Testis (tissue), 3 donors: Measurements from ENCODE around the gene ASPM. TPM values are rescaled to one million over a fixed set of nuclear protein-coding genes. Genes with fewer than 3 reads are reported as not detected.

Source experiments
- DNase-seq: peaks from one replicate; pipeline ENCODE4 v3.0.0-alpha.2; 2019
- H3K27ac ChIP-seq, 2 donors: fragments of 200-600 bp; sonication (generic); one replicate each; pipeline ENCODE4 v1.5.1; 2019
- H3K27me3 ChIP-seq: fragments of 200-600 bp; sonication (generic); one replicate; pipeline ENCODE4 v1.5.1; 2019
- H3K36me3 ChIP-seq: fragments of 200-600 bp; sonication (generic); one replicate; pipeline ENCODE4 v1.5.1; 2017; ENCODE audit warnings: low read depth; ENCODE audit errors: missing control alignments
- H3K4me1 ChIP-seq: fragments of 200-600 bp; sonication (generic); one replicate; pipeline ENCODE4 v1.5.1; 2019
- H3K4me3 ChIP-seq, 2 donors: fragments of 200-600 bp; sonication (generic); one replicate each; pipeline ENCODE4 v1.5.1; 2017 to 2019
- H3K9me3 ChIP-seq: fragments of 200-600 bp; sonication (generic); one replicate; pipeline ENCODE4 v1.5.1; 2017
- CTCF ChIP-seq, 3 experiments: fragments of 450-650 bp in 2 of 3; fragments of 200-600 bp in 1 of 3; sonication (generic) in 1 of 3; IDR thresholded peaks; one replicate each; pipeline ENCODE4 v1.5.1; 2016 to 2019; ENCODE audit warnings: antibody characterized with exemption in 3 of 3, mild to moderate bottlenecking in 2 of 3, moderate library complexity in 1 of 3
- POLR2A ChIP-seq: fragments of 450-650 bp; IDR thresholded peaks from one replicate; pipeline ENCODE4 v1.6.1; 2017; ENCODE audit warnings: antibody characterized with exemption, mild to moderate bottlenecking, moderate library complexity
- WGBS, 2 donors: methylation state at CpG; one replicate each; pipeline ENCODE4 v1.1.5; 2018; 5-methylcytosine and 5-hydroxymethylcytosine counted together
- intact Hi-C: fragments of 100-400 bp; cut with DNase I; formaldehyde crosslinking; loops from one replicate; pipeline ENCODE4 v1.15.1; 2023; ENCODE audit warnings: low total_unique reads
- polyA plus RNA-seq: library from polyadenylated mRNA; stranded (reverse); fragments of 350-450 nt; fragmentation: Illumina TruSeq; extraction: RNeasy Lipid Tissue Mini Kit (QIAGEN cat#74804); gene quantifications from one replicate; pipeline ENCODE4 v1.2.3, GENCODE V29; 2014; ENCODE audit warnings: low read depth, low replicate concordance; ENCODE audit not compliant: insufficient read depth
- total RNA-seq, 2 donors: library from RNA; depleted of rRNA; stranded (reverse); fragments of >200 nt; gene quantifications; one replicate each; pipeline ENCODE4 v1.2.3, GENCODE V29; 2016

Gene ASPM
- total and polyA plus RNA-seq, 3 donors from 2014 or later, result 1.6 to 13.4 (median 10.6) TPM

GRCh38 chr1:197124376-197124775 lies 22.1 kb downstream of the ASPM start:
- H3K36me3 ChIP-seq, result no peaks in the 10 kb centered on the region
- H3K4me3 ChIP-seq, result no peak overlapping the region
- no peaks in the 10 kb centered on the region for H3K4me1 ChIP-seq
- no peaks in the 10 kb centered on the region for H3K27me3 ChIP-seq
- WGBS, 2 donors, result 88 to 90% methylated on average over 1 of the region's 1 CpG
- H3K27ac ChIP-seq, result no peak overlapping the region
- no peak for TF ChIP-seq POLR2A
- no peak for TF ChIP-seq CTCF (IDR thresholded peaks at IDR 0.05)
- intact Hi-C loops, result no loop called here
- H3K9me3 ChIP-seq, result no peaks in the 10 kb centered on the region
- no peak for DNase-seq

- TF ChIP-seq CTCF (IDR thresholded peaks at IDR 0.05) (no peak), POLR2A (no peak)
- no peaks in the 10 kb centered on the region for H3K4me1 ChIP-seq
These were observed 30.3 kb downstream of the ASPM start for GRCh38 chr1:197116156-197116555.

GRCh38 chr1:197106869-197107268 lies 39.6 kb downstream of the ASPM start:
- no peak overlapping the region for H3K4me3 ChIP-seq
- H3K27ac ChIP-seq, result no peak overlapping the region
- WGBS, 2 donors, result 100% methylated on average over 1 of the region's 1 CpG
- no peak for DNase-seq
- intact Hi-C loops, result no loop called here
- no peak for TF ChIP-seq CTCF (IDR thresholded peaks at IDR 0.05)
- no peak for TF ChIP-seq POLR2A
- no peaks in the 10 kb centered on the region for H3K36me3 ChIP-seq
- no peaks in the 10 kb centered on the region for H3K27me3 ChIP-seq
- peaks cover 13% of the 10 kb centered on the region for H3K4me1 ChIP-seq
- no peaks in the 10 kb centered on the region for H3K9me3 ChIP-seq

More at GRCh38 chr1:197116156-197116555, 30.3 kb downstream of the ASPM start:
- H3K27me3 ChIP-seq, result no peaks in the 10 kb centered on the region
- intact Hi-C loops, result no loop called here
- H3K27ac ChIP-seq, result no peak overlapping the region
- H3K4me3 ChIP-seq, result no peak overlapping the region
- no peak for DNase-seq
- no peaks in the 10 kb centered on the region for H3K36me3 ChIP-seq
- H3K9me3 ChIP-seq, result no peaks in the 10 kb centered on the region
- 92 to 96% methylated on average over 2 of the region's 2 CpGs for WGBS, 2 donors

DNA sequence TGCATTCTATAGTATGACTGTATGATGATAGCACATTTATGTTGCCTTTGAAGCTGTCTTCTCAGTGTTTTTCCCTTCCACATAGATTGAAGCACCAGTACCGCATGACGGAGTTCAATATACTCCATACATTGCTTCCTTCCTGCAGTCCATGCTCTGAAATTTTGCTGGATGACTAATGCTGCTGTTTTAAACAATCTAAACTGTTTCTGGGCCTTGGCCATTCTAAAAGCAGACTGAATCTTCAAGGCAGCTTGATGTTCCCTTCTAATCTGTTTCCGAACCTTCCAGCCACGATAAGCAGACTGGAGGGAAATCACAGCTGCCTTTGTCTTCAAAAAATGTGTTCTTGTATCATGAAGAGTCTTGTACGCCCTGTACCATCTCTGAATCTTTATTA lies 43.2 kb downstream of the ASPM start:
- Histone ChIP-seq H3K9me3 (no peaks in the 10 kb centered on the region), H3K27ac (peak overlapping the region; percentile 57 to 66), H3K4me3 (peak overlapping the region in 1 of 2 donors; percentile 15), H3K27me3 (no peaks in the 10 kb centered on the region), H3K4me1 (peaks cover 33% of the 10 kb centered on the region), H3K36me3 (no peaks in the 10 kb centered on the region)
- DNase-seq, result peak; percentile 50
- intact Hi-C loops, result no loop called here
- WGBS, 2 donors, result 37 to 56% methylated on average over 5 of the region's 5 CpGs
- TF ChIP-seq CTCF (IDR thresholded peaks at IDR 0.05) (no peak), POLR2A (no peak)

- H3K9me3 ChIP-seq, result no peaks in the 10 kb centered on the region
- WGBS, 2 donors, result 40 to 62% methylated on average over 3 of the region's 3 CpGs
- H3K4me1 ChIP-seq, result peaks cover 38% of the 10 kb centered on the region
- H3K27ac ChIP-seq, result peak overlapping the region; percentile 57 to 66
- no peaks in the 10 kb centered on the region for H3K27me3 ChIP-seq
- intact Hi-C loops, result no loop called here
- H3K4me3 ChIP-seq, result no peak overlapping the region
- TF ChIP-seq POLR2A (no peak), CTCF (IDR thresholded peaks at IDR 0.05) (no peak)
- no peaks in the 10 kb centered on the region for H3K36me3 ChIP-seq
- DNase-seq, result peak; percentile 29
These were observed 44.5 kb downstream of the ASPM start for GRCh38 chr1:197101978-197102377.
